HG03354 (cell line): ENCODE results near the gene FAM171A2.

Experiments
- ATAC-seq: cut with Tn5 transposase; IDR thresholded peaks from one replicate; pipeline ENCODE4 v1.9.1; 2021; ENCODE audit warnings: mild to moderate bottlenecking; ENCODE audit not compliant: unreplicated experiment, poor library complexity, severe bottlenecking

The FAM171A2 gene

DNA sequence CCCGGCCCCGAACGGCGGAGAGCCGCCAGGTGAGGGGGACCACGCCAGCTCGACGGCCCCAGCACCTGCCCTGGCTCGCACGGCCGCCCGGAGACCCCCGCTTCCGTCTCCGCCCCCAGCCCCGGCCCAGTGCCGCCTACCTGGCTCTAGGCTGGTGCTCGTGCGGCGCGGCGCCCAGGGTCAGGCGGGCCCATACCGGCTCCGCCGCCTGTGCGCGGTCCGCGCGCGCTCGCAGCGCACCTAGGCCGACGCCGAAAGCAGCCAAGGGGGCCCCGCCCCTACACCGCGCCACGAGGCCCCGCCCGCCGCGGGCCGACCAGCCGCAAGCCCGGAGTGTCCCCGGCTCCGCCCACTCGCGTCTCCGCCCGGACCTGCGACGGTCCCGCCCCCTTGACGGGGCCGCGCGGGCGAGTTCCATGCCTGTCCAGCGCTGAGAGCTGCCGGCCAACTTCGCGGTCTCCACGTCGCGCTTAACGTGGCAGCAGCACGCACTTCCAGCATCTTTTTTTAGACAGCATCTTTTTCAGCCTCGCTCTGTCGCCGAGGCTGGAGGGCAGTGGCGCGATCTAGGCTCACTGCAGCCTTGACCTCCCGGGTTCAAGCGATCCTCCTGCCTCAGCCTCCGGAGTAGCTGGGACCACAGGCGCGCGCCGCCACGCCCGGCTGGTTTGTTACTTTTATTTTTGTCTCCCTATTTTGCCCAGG is 38.9 kb downstream of the FAM171A2 start, which contains the start of gene SLC25A39:
Gene SLC25A39, minus strand, starts transcription at position 253 of the 705 bp plus-strand sequence. CDS start 1,261 bp downstream, outside the sequence.
- ATAC-seq = peak; percentile 55

DNA sequence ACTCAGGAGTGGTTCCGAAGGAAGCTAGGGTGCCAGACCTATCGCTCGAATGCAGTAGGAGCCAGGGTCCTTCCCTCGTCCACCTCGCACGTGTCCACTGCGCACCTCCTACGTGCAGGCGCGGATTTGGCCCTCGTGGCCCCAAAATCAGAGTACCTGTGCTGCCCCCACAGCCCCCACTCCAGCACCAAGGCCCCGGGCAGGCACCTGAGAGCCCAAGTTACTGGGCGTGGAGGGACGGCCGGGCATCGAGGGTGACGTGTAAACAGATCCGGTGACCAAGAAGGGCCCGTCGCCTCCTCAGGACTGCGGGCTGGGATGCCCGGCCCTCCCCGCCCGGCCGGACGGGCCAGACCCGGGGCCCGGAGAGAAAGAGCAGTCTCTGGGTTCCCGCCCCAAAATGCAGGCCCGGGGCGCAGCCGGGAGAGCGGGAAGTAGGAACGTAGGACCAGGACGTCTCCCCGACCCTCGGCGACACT is 39.5 kb downstream of the FAM171A2 start:
- peak; percentile 1 for ATAC-seq

DNA sequence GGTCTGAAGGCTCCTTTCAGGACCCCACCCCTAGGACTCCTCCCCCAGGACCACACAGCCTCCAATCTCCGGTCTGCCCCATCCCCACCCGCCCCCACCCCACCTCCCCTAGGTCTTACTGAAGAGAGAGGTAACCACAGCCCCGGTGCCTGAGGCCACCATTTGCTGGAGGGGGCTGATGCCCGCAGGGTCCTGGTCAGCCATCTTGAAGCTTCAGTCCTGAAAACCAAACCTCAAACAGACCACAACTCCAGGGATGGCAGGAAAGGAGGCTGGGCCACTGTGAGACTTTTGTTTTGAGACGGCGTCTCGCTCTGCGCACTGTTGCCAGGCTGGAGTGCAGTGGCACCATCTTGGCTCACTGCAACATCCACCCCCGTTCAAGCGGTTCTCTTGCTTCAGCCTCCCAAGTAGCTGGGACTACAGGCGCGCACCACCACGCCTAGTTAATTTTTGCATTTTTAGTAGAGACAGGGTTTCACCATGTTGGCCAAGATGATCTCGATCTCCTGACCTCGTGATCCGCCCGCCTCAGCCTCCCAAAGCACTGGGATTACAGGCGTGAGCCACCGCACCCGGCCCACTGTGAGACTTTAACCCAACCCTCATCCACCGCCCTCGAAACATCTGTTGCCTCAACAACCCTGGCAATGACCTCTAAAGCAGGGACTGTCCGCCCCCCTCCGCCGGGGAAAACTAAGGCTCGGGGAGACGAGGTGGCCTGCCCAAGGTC is 40.1 kb downstream of the FAM171A2 start:
- ATAC-seq = no peak

DNA sequence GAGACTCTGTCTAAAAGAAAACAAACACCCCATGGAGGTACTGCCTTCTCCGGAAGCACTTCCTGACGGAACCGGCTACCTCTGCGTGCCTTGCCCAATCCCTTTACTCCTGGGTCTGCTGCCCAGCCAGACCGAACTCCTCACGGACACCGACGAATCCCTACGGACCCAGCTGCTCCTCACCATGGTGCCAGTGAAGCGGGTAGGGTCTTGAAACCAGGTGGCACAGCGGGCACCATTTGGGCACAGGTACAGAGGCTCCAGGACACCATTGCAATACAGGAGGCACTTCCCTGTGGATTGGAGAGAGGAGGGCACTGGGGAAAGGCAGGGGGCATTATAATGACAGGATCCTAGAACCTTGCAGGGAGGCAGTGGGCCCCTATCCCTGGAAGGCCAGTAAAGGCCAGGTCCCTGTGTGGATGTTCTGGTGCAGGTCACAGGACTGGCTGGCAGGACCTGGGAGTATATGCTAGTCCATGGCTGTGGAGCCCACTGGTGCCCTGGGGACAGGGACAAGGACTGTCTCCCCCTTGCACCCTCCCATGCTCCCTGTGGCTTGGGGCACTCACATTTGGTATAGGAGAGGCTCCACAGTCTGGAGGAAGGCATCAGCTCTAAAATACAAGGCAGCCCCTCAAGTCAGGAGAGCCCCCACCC is 41.3 kb downstream of the FAM171A2 start:
- ATAC-seq = no peak

DNA sequence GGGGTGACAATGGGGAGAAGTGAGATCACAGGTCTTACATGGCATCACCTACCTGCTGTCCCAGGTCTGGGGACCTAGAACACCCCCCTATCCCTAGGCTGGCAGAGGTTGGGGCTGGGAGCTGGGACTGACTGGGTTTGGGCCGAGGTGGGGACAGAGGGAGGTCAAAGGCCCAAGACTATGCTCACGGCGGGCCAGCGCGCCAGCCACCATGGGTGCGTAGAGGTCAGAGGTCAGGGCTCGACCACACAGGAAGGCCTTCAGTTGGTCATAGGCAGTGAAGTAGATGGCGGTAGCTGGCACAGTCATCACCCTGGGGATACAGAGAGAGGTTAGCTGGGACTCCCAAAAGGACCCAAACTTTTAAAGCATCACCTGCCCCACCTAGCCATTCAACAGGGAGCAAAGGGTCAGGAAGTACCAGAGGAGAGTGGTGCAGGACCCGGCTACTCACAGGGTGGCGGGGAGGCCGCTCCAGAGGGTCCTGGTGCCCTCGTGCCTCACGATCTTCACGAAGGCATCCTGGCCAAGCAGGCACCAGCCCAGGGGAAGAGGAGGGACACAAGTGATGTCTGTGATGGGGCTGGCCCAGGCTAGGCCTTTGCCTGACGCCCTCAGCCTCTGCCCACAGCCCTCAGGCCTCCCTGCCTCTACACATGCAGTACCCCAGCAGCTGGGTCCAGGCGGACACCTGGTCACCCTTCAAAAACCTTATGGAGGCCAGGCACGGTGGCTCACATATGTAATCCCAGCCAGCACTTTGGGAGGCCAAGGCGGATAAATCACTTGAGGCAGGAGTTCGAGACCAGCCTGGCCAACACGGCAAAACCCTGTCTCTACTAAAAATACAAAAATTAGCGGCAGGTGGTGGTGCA is 42.2 kb downstream of the FAM171A2 start:
- no peak for ATAC-seq

DNA sequence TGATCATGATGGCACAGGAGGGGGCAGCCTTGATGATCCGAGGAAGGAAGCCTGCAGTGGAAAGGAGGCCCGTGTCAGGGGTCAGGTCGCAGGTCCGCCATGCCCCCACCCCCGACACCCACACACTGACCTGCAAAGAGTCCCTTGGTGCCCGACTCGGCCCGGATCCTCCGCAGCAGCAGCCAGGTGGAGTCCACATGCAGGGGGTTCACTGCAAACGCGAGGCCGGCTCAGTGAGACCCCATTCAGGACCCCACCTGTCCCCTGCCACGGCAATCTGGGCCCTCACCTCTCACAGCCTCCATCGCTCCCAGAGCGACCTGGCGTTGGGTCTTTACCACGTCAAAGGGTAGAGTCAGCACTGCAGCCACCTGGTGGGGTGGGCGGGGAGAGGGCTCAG is 43.6 kb downstream of the FAM171A2 start:
- no peak for ATAC-seq

DNA sequence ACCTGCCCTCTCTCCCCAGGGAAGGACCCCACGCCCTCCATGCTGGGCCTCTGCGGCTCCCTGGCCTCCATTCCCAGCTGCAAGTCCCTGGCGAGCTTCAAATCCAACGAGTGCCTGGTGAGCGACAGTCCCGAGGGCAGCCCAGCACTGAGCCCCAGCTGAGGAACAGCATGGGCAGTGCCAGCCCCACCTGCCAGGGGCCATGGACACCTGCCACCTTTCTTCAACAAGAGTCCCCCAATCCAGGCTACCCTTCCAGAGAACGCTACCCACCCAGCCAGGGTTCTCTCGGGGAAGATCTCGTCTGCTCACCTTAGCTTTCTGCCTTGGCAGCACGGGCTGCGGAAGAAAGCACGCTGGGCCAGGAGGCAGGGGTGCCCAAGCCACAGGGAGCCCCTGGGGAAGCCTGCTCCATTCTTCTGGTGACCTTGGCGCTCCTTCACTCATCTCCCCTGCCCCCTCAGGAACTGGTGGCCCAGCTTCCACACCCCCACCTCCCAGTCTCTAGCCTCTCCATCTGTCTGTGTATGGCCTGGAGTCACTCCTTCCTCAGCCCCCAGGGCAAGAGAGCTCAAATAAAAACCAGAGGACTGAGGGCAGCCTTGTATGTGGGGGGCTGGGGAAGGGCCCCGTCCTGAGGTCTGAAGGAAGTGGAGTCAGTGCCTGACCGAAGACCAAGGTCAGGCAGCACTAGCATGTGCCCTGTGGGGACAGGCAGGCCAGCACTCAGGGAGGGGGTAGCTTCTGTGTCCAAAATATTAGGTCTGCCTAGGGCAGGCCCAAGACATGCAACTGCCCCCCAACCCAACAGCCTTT is 45.4 kb downstream of the FAM171A2 start:
- no peak for ATAC-seq

DNA sequence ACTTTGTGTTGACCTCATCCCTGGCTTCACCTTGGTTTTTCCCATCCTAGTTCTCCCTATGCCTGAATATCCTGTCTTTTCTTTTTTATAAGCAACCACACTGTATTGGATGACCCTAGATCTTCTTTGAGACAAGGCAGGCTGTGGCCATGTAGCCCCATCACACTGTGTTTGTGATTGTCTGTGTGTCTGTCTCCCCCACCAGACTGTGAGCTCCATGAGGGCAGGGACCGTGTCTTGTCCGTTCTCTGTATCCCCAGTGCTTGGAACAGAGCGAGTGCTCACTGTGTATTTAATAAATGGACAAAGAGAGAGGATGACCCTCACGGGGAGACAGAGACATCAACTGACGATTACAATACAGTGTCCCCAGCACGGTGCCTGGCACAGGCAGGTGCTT is 46.1 kb downstream of the FAM171A2 start:
- no peak for ATAC-seq

- ATAC-seq = no peak
Observed at GRCh38 chr17:44315760-44316731, 47.6 kb downstream of the FAM171A2 start.

- no peak for ATAC-seq
Observed at GRCh38 chr17:44314869-44315661, 48.6 kb downstream of the FAM171A2 start.

DNA sequence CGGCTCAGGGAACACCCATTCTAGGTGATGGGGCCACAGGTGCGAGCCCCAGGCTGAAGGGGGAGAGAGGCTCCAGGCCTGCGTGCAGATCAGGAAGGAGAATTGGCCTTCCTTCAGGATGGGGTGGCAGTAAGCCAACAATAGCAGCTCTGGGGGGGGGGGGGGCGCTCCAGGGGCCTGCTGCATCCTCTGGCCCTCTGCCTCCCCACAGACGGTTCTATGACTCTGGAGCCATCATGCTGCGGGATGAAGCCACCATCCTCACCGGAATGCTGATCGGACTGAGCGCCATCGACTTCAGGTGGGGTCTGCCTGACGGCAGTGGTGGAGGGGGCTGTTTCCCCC is 49.2 kb downstream of the FAM171A2 start:
- no peak for ATAC-seq

GRCh38 chr17:44314031-44314430 is 49.6 kb downstream of the FAM171A2 start:
- no peak for ATAC-seq

- ATAC-seq = no peak
Observed at GRCh38 chr17:44312396-44313104, 51.1 kb downstream of the FAM171A2 start.

- no peak for ATAC-seq
Observed at GRCh38 chr17:44311562-44312181, 52.0 kb downstream of the FAM171A2 start.

- ATAC-seq = no peak
Observed at GRCh38 chr17:44310609-44311376, 52.9 kb downstream of the FAM171A2 start.
